ENCODE results near the gene PSMD10.

The PSMD10 gene

GRCh38 chrX:108070891-108071290, 20.5 kb downstream of the PSMD10 start:
- H3K4me1 Mint-ChIP-seq, result peaks cover 11% of the 10 kb centered on the region
- DNase-seq, result no peak
- H3K27ac Mint-ChIP-seq, result no peak overlapping the region
- peaks cover 1% of the 10 kb centered on the region for H3K27me3 Mint-ChIP-seq (ENCODE audit: low read depth, poor library complexity)
- H3K4me3 Mint-ChIP-seq, result no peak overlapping the region
- no peaks in the 10 kb centered on the region for H3K36me3 Mint-ChIP-seq (ENCODE audit: low read depth)
- H3K9me3 Mint-ChIP-seq, result no peaks in the 10 kb centered on the region
- no peak for TF ChIP-seq CTCF (IDR thresholded peaks at IDR 0.05)

GRCh38 chrX:108068121-108068520, 23.2 kb downstream of the PSMD10 start:
- H3K27ac Mint-ChIP-seq, result no peak overlapping the region
- DNase-seq, result no peak
- H3K4me1 Mint-ChIP-seq, result peaks cover 11% of the 10 kb centered on the region
- H3K36me3 Mint-ChIP-seq (ENCODE audit: low read depth), result no peaks in the 10 kb centered on the region
- H3K27me3 Mint-ChIP-seq (ENCODE audit: low read depth, poor library complexity), result peaks cover 3% of the 10 kb centered on the region
- no peak for TF ChIP-seq CTCF (IDR thresholded peaks at IDR 0.05)
- no peak overlapping the region for H3K4me3 Mint-ChIP-seq
- H3K9me3 Mint-ChIP-seq, result no peaks in the 10 kb centered on the region

DNA sequence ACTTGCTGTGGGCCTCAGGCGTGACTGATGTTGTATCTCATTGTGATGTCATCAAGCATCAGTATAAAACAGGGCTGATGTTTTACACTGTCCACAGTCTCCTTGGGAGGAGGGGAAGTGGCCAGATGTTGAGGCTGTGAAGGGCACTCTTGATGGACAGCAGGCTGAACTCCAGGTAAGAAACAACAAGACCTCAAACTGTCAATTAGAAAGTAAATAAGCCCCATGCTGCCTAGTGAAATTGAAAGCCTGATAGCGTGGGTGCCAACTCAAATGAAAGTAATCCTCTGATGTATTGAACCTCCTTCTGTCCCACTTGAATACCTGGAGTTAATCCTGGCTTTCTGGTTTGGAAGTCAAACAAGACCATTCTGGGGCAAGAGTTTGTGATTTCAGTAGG, 26.7 kb downstream of the PSMD10 start:
- Mint-ChIP-seq H3K27me3 (ENCODE audit: low read depth, poor library complexity) (peaks cover 6% of the 10 kb centered on the region), H3K36me3 (ENCODE audit: low read depth) (no peaks in the 10 kb centered on the region), H3K27ac (no peak overlapping the region), H3K4me1 (peaks cover 7% of the 10 kb centered on the region), H3K9me3 (no peaks in the 10 kb centered on the region), H3K4me3 (no peak overlapping the region)
- DNase-seq, result no peak
- TF ChIP-seq CTCF (IDR thresholded peaks at IDR 0.05), result no peak

GRCh38 chrX:108064001-108064400, 27.3 kb downstream of the PSMD10 start:
- no peak overlapping the region for H3K4me3 Mint-ChIP-seq
- H3K27me3 Mint-ChIP-seq (ENCODE audit: low read depth, poor library complexity), result peaks cover 6% of the 10 kb centered on the region
- no peak overlapping the region for H3K27ac Mint-ChIP-seq
- DNase-seq, result no peak
- H3K36me3 Mint-ChIP-seq (ENCODE audit: low read depth), result no peaks in the 10 kb centered on the region
- no peaks in the 10 kb centered on the region for H3K9me3 Mint-ChIP-seq
- H3K4me1 Mint-ChIP-seq, result peaks cover 4% of the 10 kb centered on the region
- TF ChIP-seq CTCF (IDR thresholded peaks at IDR 0.05), result no peak

GRCh38 chrX:108059801-108060200, 31.5 kb downstream of the PSMD10 start:
- Mint-ChIP-seq H3K27me3 (ENCODE audit: low read depth, poor library complexity) (peaks cover 4% of the 10 kb centered on the region), H3K27ac (no peak overlapping the region), H3K4me3 (no peak overlapping the region), H3K9me3 (no peaks in the 10 kb centered on the region), H3K4me1 (no peaks in the 10 kb centered on the region), H3K36me3 (ENCODE audit: low read depth) (no peaks in the 10 kb centered on the region)
- DNase-seq, result no peak
- no peak for TF ChIP-seq CTCF (IDR thresholded peaks at IDR 0.05)

- no peak for TF ChIP-seq CTCF (IDR thresholded peaks at IDR 0.05)
- Mint-ChIP-seq H3K27ac (no peak overlapping the region), H3K36me3 (ENCODE audit: low read depth) (no peaks in the 10 kb centered on the region), H3K9me3 (no peaks in the 10 kb centered on the region), H3K4me1 (no peaks in the 10 kb centered on the region), H3K4me3 (no peak overlapping the region), H3K27me3 (ENCODE audit: low read depth, poor library complexity) (peaks cover 3% of the 10 kb centered on the region)
- no peak for DNase-seq
Observed at GRCh38 chrX:108055546-108055945, 35.8 kb downstream of the PSMD10 start.
